ENCODE measurements around the gene LETM1. TPM values are rescaled to one million over a fixed set of nuclear protein-coding genes. Genes with fewer than 3 reads are reported as not detected.

The LETM1 gene
- total RNA-seq, 1 experiment from 2014 or later = 86.3 TPM

DNA sequence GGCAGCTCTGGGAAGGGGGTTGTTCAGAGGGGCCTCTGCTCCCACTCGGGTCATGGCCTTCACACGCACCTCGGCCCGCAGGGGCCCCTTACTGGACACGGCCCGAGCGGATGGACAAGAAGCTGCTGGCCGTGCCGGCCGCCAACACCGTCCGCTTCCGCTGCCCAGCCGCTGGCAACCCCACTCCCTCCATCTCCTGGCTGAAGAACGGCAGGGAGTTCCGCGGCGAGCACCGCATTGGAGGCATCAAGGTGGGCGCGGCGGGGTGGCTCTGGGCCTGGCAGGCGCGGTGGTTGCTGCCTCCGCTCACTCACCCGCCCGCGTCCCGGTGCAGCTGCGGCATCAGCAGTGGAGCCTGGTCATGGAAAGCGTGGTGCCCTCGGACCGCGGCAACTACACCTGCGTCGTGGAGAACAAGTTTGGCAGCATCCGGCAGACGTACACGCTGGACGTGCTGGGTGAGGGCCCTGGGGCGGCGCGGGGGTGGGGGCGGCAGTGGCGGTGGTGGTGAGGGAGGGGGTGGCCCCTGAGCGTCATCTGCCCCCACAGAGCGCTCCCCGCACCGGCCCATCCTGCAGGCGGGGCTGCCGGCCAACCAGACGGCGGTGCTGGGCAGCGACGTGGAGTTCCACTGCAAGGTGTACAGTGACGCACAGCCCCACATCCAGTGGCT is 54.5 kb downstream of the LETM1 start:
- no peak overlapping the region for H3K4me2 ChIP-seq (ENCODE audit: low read length)
- no peaks in the 10 kb centered on the region for H3K36me3 ChIP-seq (ENCODE audit: low read depth, low read length)
- H3K9me2 ChIP-seq (replicated peaks; ENCODE audit: low read length) = no peaks in the 10 kb centered on the region
- no peaks in the 10 kb centered on the region for H3K27me3 ChIP-seq (ENCODE audit: low read length)
- H3K79me2 ChIP-seq (ENCODE audit: low read length) = no peaks in the 10 kb centered on the region
- ChIA-PET POLR2A (ENCODE audit: unreplicated experiment) (no interaction called here), CTCF (no interaction called here)
- ATAC-seq (no peak), DNase-seq (no peak)
- H3K9me3 ChIP-seq (ENCODE audit: low read length) = no peaks in the 10 kb centered on the region
- H3F3A ChIP-seq (ENCODE audit: low read length, unreplicated experiment) = no peaks in the 10 kb centered on the region
- intact Hi-C loops (cut with micrococcal nuclease) = no loop called here
- H3K27ac ChIP-seq (ENCODE audit: low read length) = no peak overlapping the region
- H2AFZ ChIP-seq (ENCODE audit: low read length) = no peak overlapping the region
- no peaks in the 10 kb centered on the region for H4K20me1 ChIP-seq (ENCODE audit: low read length)
- no peak overlapping the region for H3K4me3 ChIP-seq (ENCODE audit: low read length)
- no peak overlapping the region for H3K9ac ChIP-seq (ENCODE audit: low read length)
- H3K4me1 ChIP-seq (ENCODE audit: insufficient read depth, low read length) = no peaks in the 10 kb centered on the region
- no TSS peak for BruUV-seq (replicated peaks)
- TF ChIP-seq EZH2phosphoT487 (IDR thresholded peaks at IDR 0.05; ENCODE audit: borderline replicate concordance, low read length) (no peak), EZH2 (IDR thresholded peaks at IDR 0.05; ENCODE audit: low read length, unreplicated experiment) (no peak)
- TF ChIP-seq, protein P1, sequence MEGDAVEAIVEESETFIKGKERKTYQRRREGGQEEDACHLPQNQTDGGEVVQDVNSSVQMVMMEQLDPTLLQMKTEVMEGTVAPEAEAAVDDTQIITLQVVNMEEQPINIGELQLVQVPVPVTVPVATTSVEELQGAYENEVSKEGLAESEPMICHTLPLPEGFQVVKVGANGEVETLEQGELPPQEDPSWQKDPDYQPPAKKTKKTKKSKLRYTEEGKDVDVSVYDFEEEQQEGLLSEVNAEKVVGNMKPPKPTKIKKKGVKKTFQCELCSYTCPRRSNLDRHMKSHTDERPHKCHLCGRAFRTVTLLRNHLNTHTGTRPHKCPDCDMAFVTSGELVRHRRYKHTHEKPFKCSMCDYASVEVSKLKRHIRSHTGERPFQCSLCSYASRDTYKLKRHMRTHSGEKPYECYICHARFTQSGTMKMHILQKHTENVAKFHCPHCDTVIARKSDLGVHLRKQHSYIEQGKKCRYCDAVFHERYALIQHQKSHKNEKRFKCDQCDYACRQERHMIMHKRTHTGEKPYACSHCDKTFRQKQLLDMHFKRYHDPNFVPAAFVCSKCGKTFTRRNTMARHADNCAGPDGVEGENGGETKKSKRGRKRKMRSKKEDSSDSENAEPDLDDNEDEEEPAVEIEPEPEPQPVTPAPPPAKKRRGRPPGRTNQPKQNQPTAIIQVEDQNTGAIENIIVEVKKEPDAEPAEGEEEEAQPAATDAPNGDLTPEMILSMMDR (conservative IDR thresholded peaks at IDR 0.05; ENCODE audit: low read depth, low read length) = no peak

GRCh38 chr4:1800805-1801204 is 55.2 kb downstream of the LETM1 start:
- CTCF ChIA-PET = no interaction called here
- H3K9me2 ChIP-seq (replicated peaks; ENCODE audit: low read length) = no peaks in the 10 kb centered on the region
- H3K27ac ChIP-seq (ENCODE audit: low read length) = no peak overlapping the region

More at GRCh38 chr4:1800805-1801204, 55.2 kb downstream of the LETM1 start:
- DNase-seq (no peak), ATAC-seq (no peak)
- Histone ChIP-seq H2AFZ (ENCODE audit: low read length) (no peak overlapping the region), H3K27me3 (ENCODE audit: low read length) (peaks cover 5% of the 10 kb centered on the region), H3K79me2 (ENCODE audit: low read length) (no peaks in the 10 kb centered on the region), H3K4me1 (ENCODE audit: insufficient read depth, low read length) (no peaks in the 10 kb centered on the region), H3K4me3 (ENCODE audit: low read length) (no peak overlapping the region), H3F3A (ENCODE audit: low read length, unreplicated experiment) (no peaks in the 10 kb centered on the region), H4K20me1 (ENCODE audit: low read length) (no peaks in the 10 kb centered on the region), H3K4me2 (ENCODE audit: low read length) (no peak overlapping the region), H3K36me3 (ENCODE audit: low read depth, low read length) (no peaks in the 10 kb centered on the region), H3K9ac (ENCODE audit: low read length) (no peak overlapping the region), H3K9me3 (ENCODE audit: low read length) (no peaks in the 10 kb centered on the region)
- TF ChIP-seq EZH2phosphoT487 (IDR thresholded peaks at IDR 0.05; ENCODE audit: borderline replicate concordance, low read length) = no peak
- TF ChIP-seq, protein P1 (conservative IDR thresholded peaks at IDR 0.05; ENCODE audit: low read depth, low read length) = no peak
- no peak for TF ChIP-seq EZH2 (IDR thresholded peaks at IDR 0.05; ENCODE audit: low read length, unreplicated experiment)
- intact Hi-C loops (cut with micrococcal nuclease) = no loop called here
- BruUV-seq (replicated peaks) = no TSS peak
- POLR2A ChIA-PET (ENCODE audit: unreplicated experiment) = no interaction called here
